GM19438 (cell line): ENCODE data around the gene NUCB1.
A peak's percentile ranks its signal among the peaks of the same experiment; 100 is the strongest.

ENCODE experiments used
- ATAC-seq: cut with Tn5 transposase; IDR thresholded peaks from one replicate; pipeline ENCODE4 v1.9.1; 2021; ENCODE audit warnings: low read depth; ENCODE audit not compliant: unreplicated experiment

NUCB1 gene

GRCh38 chr19:48958006-48958405 is 57.9 kb downstream of the NUCB1 start:
- no peak for ATAC-seq

GRCh38 chr19:48959341-48960239 is 59.5 kb downstream of the NUCB1 start:
- ATAC-seq: no peak

DNA sequence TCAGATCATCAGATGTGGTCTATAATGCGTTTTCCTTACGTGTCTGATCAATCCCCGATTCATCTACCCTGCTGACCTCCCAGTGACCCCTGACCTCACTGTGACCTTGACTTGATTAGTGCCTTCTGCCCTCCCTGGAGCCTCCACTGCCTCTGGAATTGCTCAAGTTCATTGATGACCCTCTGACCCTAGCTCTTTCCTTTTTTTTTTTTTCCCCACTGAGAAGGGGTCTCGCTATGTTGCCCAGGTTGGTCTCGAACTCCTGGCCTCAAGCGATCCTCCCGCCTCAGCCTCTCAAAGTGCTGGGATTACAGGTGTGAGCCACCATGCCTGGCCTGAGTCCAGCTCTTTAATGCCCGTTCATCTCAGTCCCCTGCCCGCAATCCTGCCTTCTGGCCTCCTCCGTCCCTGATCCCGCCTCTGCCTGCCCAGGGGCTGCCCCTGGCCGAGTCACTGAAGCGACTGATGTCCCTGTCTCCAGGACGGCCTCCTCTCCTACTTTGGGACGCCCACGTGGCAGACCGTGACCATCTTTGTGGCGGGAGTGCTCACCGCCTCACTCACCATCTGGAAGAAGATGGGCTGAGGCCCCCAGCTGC is 61.0 kb downstream of the NUCB1 start:
- no peak for ATAC-seq

DNA sequence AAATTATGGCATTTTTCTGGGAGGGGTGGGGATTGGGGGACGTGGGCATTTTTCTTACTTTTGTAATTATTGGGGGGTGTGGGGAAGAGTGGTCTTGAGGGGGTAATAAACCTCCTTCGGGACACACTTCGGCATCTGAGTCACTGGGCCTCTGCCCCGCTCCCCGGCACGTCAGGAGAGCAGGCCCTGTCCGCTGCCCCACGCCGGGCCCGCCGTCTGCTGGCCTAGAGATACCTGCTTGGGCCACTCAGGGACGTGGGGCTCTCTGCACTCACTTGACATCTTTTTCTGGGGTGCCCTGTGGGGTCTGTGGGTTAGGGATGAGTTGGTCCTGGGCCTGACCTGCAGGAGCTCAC is 61.5 kb downstream of the NUCB1 start:
- no peak for ATAC-seq

- peak; percentile 34 for ATAC-seq
Observed at GRCh38 chr19:48962029-48962848, 62.1 kb downstream of the NUCB1 start.

- ATAC-seq: no peak
Observed at GRCh38 chr19:48962849-48963165, 62.7 kb downstream of the NUCB1 start.

DNA sequence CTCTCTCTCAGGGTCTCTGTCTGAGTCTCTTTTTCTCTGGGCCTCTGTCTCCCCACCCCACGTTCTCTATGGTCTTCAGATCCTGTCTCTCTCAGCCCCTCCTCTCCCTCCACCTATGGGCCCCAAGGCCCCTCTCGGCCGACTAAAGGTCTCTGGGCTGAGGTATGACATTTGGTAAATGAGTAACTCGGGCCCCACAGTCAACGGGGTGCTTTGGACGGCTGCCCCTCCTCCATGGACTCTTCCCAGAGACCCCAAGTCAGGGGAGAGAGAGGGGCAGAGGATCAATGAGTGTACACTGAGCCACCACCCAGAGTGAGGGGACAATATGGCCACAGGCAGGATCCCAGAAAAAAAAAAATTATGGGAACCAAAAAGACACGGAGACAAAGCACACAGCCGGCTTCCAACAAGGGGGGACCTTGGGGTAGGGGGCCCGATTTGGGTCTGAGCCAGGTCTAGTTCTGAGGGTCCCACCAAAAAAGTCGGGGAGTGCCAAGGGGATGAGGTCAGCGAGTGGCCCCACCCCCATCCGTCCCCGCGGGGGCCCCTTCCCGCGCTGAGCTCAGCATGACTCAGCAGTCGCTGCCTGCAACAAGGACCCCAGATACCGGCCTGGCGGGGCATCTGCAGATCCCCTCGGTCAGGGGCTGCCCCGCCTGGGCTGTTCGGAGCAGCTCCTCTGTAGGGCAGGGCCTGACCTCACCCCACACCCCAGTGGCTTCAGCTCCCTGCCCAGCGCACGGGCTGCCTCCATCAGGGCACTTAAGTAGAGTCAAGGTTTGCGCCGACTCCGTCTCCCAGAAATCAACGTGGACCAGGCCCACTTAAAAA is 63.5 kb downstream of the NUCB1 start:
- ATAC-seq: no peak

DNA sequence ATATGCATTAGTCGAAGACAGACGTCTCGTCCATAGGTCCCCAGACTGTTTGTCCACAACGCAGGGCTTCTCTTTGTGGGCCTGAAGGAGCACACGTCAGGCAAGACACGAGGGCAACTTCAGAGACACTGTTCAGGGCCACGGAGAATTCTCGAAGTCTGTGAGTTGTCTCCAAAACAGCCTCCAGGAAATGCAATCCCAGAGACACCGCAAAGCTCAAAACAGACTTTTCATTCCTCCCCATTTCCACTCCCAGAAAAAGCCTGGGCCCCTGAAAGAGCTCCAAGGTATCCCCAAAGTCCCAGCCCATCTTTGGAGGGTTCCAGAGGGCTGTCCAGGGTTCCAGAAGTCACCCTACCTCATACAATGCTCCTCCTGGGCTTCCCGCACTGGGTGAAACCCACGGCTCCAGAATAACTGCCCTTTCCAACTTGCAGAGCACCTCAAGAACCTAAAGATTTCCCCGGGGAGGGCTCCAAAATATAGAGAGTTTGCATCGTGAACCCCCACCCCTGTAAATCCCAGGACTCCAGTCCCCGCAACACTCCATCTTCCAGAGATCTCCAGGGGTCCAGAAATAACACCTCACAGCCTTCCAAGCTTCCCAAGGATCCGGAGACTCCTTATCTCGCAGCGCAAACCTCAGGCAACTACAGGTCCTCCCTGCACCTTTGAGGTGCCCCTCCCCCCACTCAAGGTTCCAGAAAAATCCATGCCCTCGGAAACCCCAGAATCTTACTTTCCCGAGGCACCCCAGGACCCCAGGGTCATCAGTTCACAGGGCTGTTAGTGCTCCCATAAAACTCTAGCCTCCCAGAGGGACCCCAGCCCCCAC is 64.3 kb downstream of the NUCB1 start:
- ATAC-seq: no peak

DNA sequence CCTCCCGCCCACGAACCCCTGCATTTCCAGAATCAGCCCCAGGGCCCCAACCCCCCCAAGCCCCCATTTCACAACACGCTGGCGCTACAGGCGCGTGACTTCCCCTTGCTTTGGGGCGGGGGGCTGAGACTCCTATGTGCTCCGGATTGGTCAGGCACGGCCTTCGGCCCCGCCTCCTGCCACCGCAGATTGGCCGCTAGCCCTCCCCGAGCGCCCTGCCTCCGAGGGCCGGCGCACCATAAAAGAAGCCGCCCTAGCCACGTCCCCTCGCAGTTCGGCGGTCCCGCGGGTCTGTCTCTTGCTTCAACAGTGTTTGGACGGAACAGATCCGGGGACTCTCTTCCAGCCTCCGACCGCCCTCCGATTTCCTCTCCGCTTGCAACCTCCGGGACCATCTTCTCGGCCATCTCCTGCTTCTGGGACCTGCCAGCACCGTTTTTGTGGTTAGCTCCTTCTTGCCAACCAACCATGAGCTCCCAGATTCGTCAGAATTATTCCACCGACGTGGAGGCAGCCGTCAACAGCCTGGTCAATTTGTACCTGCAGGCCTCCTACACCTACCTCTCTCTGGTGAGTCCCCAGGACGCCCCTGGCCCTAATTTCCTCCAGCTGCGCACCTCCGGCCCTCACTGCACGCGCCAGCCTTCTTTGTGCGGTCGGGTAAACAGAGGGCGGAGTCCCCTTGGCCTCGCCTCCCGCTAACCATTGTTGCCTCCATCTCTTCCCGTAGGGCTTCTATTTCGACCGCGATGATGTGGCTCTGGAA is 65.1 kb downstream of the NUCB1 start, which contains the start of gene FTL:
TSS of gene FTL (plus strand) at position 270 of the 766 bp plus-strand sequence. CDS start at position 469, 199 bp downstream.
- peak; percentile 50 for ATAC-seq

DNA sequence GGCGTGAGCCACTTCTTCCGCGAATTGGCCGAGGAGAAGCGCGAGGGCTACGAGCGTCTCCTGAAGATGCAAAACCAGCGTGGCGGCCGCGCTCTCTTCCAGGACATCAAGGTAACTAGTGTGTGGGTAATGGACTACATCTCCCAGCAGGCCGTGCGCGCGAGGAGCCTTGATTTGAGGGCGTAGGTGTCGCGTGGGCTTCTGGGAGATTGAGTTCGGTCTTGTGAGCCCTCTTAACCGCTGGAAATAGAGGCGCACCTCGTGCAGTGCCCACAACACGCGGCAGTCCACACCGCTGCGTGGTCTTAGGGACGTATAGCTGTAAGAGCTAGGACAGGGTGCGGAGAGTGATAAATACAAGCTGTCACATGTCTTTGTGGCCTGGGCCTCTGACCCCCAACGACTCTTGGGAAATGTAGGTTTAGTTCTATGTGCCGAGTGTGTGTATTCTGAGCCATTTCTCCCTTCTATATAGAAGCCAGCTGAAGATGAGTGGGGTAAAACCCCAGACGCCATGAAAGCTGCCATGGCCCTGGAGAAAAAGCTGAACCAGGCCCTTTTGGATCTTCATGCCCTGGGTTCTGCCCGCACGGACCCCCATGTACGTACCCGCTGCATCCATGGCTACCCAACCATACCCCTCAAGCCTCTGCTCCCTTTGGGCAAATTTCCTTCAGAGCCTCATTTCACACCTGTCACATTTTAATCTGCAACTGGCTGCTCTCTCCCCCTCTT is 65.9 kb downstream of the NUCB1 start:
- peak; percentile 6 for ATAC-seq

DNA sequence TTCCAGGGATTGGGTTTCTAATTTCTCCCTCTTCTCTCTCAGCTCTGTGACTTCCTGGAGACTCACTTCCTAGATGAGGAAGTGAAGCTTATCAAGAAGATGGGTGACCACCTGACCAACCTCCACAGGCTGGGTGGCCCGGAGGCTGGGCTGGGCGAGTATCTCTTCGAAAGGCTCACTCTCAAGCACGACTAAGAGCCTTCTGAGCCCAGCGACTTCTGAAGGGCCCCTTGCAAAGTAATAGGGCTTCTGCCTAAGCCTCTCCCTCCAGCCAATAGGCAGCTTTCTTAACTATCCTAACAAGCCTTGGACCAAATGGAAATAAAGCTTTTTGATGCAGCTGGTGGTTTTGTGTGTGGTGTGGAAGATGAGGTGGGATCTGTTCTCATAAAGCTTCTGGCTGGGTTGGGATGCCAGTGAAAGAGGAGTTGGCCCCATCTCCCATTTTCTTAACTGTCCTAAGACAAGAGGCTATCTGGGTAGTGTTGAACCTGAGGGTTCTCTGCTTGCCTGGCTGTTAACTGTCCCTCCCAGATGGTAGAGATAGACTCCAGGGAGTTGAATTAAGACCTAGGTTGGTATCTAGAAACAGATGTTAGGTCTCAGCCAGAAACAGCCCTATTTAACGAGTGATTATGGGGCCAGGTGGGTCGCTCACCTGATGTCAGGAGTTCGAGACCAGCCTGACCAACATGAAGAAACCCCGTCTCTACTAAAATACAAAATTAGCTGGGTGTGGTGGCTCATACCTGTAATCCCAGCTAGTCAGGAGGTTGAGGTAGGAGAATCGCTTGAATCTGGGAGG is 66.6 kb downstream of the NUCB1 start:
- ATAC-seq: no peak

GRCh38 chr19:48967346-48968178 is 67.5 kb downstream of the NUCB1 start:
- no peak for ATAC-seq

GRCh38 chr19:48968179-48968661 is 68.1 kb downstream of the NUCB1 start:
- no peak for ATAC-seq

DNA sequence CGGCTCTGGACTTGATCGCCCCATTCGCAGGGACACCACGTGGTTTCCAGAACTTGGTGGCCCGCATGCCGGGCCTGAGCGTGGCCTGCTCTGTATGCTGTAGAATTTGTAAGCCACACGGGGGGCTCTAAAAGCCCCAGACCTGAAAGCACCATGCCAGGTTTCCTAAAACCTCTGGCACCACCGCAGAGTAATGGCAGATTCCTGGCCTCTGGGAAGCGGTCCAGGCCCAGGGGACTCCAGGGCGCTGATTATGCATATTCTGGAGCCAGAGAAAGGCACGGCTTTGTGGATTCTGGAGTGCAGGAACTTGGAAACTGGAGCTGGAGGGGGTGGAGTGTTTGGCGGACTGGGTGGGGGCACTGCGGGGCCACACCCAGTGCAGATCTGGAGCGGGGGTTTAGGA is 68.7 kb downstream of the NUCB1 start:
- ATAC-seq: no peak

- ATAC-seq: no peak
Observed at GRCh38 chr19:48969276-48970138, 69.4 kb downstream of the NUCB1 start.
